ENCODE results near the gene SH3GLB2.

GRCh38 chr9:129007766-129008468, 20.2 kb downstream of the SH3GLB2 start:
- TF ChIP-seq CTCF (IDR thresholded peaks at IDR 0.05 in 4 of 5, conservative IDR thresholded peaks at IDR 0.05 in 1 of 5) = no peak
- no peak for TF ChIP-seq POLR2A (IDR thresholded peaks at IDR 0.05)
